H1 (cell line): Measurements from ENCODE around the gene CACFD1. TPM values are rescaled to one million over a fixed set of nuclear protein-coding genes. Genes with fewer than 3 reads are reported as not detected.
A peak's percentile ranks its signal among the peaks of the same experiment; 100 is the strongest.

Experiments used
- CTCF ChIA-PET: fragments of 300-600 bp; sonication (Branson Sonifier 250); formaldehyde crosslinking; loops from one replicate; lab custom pipeline; 2021; ENCODE audit not compliant: partially characterized antibody; lab: Charles Lee
- POLR2A ChIA-PET: fragments of 300-600 bp; sonication (Branson Sonifier 250); formaldehyde crosslinking; loops from one replicate; lab custom pipeline; 2021; ENCODE audit warnings: inconsistent platforms; ENCODE audit not compliant: partially characterized antibody; lab: Charles Lee
- DNase-seq, 2 experiments: peaks; one replicate each; pipeline versions ENCODE4 v3.0.0 to v3.0.0-alpha.2; 2010 to 2022; ENCODE audit warnings: low spot score in 2 of 2, low read depth in 1 of 2, mixed read lengths in 1 of 2
- FAIRE-seq: peaks from 2 replicates; lab custom pipeline; 2011; peaks lifted over from hg19 to GRCh38; lab: Jason Lieb, UNC
- H2AFZ ChIP-seq: 2 replicates; pipeline ENCODE4 v1.8.1; 2012; ENCODE audit warnings: low read length, inconsistent platforms
- H2AK5ac ChIP-seq: 2 replicates; pipeline ENCODE4 v1.6.1; 2013; ENCODE audit warnings: low read depth, low read length
- H2BK120ac ChIP-seq: replicated peaks from 2 replicates; pipeline ENCODE3; 2013; ENCODE audit warnings: low read depth, low read length, inconsistent platforms
- H2BK12ac ChIP-seq: 2 replicates; pipeline ENCODE4 v1.6.1; 2013; ENCODE audit warnings: low read depth, low read length
- H2BK15ac ChIP-seq: 2 replicates; pipeline ENCODE4 v1.6.1; 2013; ENCODE audit warnings: low read length
- H2BK20ac ChIP-seq: 2 replicates; pipeline ENCODE4 v1.6.1; 2013; ENCODE audit warnings: low read length
- H2BK5ac ChIP-seq: 2 replicates; pipeline ENCODE4 v1.6.1; 2013; ENCODE audit warnings: low read depth, low read length
- H3K14ac ChIP-seq: 2 replicates; pipeline ENCODE4 v1.6.1; 2013; ENCODE audit warnings: inconsistent platforms; ENCODE audit not compliant: insufficient read length
- H3K18ac ChIP-seq: 2 replicates; pipeline ENCODE4 v1.6.1; 2013; ENCODE audit warnings: low read length; ENCODE audit errors: extremely low read depth
- H3K23ac ChIP-seq: 2 replicates; pipeline ENCODE4 v1.6.1; 2013; ENCODE audit warnings: inconsistent platforms; ENCODE audit not compliant: insufficient read length
- H3K23me2 ChIP-seq: 2 replicates; pipeline ENCODE4 v1.6.1; 2013; ENCODE audit warnings: low read depth, low read length
- H3K27ac ChIP-seq: 2 replicates; pipeline ENCODE4 v1.6.1; 2011; ENCODE audit warnings: low read depth, low read length, inconsistent platforms
- H3K27me3 ChIP-seq, 4 experiments: replicated peaks in 1 of 4; 1 replicate in 1 of 4; 2 replicates in 3 of 4; pipeline versions ENCODE4 v1.6.1 to v1.8.1; 2011 to 2013; ENCODE audit warnings: low read length in 3 of 4, mild to moderate bottlenecking in 3 of 4, inconsistent platforms in 2 of 4, mixed read lengths in 2 of 4, moderate library complexity in 1 of 4; ENCODE audit not compliant: control insufficient read depth in 3 of 4, insufficient read depth in 3 of 4; ENCODE audit errors: extremely low read depth in 1 of 4
- H3K36me3 ChIP-seq, 4 experiments: 2 replicates each; pipeline versions ENCODE4 v1.6.1 to v1.8.1; 2011 to 2013; ENCODE audit warnings: mild to moderate bottlenecking in 4 of 4, low read length in 3 of 4, moderate library complexity in 2 of 4, control low read depth in 1 of 4, inconsistent platforms in 1 of 4; ENCODE audit not compliant: insufficient read depth in 4 of 4, control insufficient read depth in 2 of 4
- H3K4ac ChIP-seq: replicated peaks from 2 replicates; pipeline ENCODE3; 2013; ENCODE audit warnings: low read length, low read depth, mixed read lengths, inconsistent platforms; ENCODE audit not compliant: insufficient read length
- H3K4me1 ChIP-seq, 4 experiments: replicated peaks in 1 of 4; 1 replicate in 1 of 4; 2 replicates in 3 of 4; pipeline versions ENCODE4 v1.6.1 to v1.8.1; 2011 to 2013; ENCODE audit warnings: low read length in 3 of 4, inconsistent platforms in 2 of 4, mixed read lengths in 1 of 4; ENCODE audit not compliant: insufficient read depth in 4 of 4, control insufficient read depth in 3 of 4
- H3K4me2 ChIP-seq, 2 experiments: 2 replicates each; pipeline versions ENCODE4 v1.6.1 to v1.8.1; 2011 to 2013; ENCODE audit warnings: low read depth in 2 of 2, low read length in 2 of 2, control low read depth in 1 of 2, inconsistent platforms in 1 of 2, mild to moderate bottlenecking in 1 of 2; ENCODE audit not compliant: insufficient read depth in 1 of 2
- H3K4me3 ChIP-seq, 4 experiments: fragments of 200-600, 300-600 bp in 1 of 4; sonication (generic), shearing (Covaris generic), sonication (Bioruptor Twin) in 1 of 4; 2 replicates each; pipeline versions ENCODE4 v1.5.1 to v1.8.1; 2011 to 2016; ENCODE audit warnings: low read length in 4 of 4, low read depth in 3 of 4, control low read depth in 2 of 4, inconsistent platforms in 2 of 4, mild to moderate bottlenecking in 2 of 4, mixed read lengths in 1 of 4, moderate library complexity in 1 of 4; ENCODE audit not compliant: insufficient read depth in 2 of 4; ENCODE audit errors: extremely low read depth in 1 of 4
- H3K56ac ChIP-seq: replicated peaks from 2 replicates; pipeline ENCODE3; 2013; ENCODE audit warnings: low read depth, mild to moderate bottlenecking, mixed read lengths, low read length, inconsistent platforms; ENCODE audit not compliant: insufficient read length
- H3K79me1 ChIP-seq: 2 replicates; pipeline ENCODE4 v1.6.1; 2013; ENCODE audit warnings: low read depth, low read length, control low read depth
- H3K79me2 ChIP-seq, 2 experiments: 2 replicates each; pipeline versions ENCODE4 v1.6.1 to v1.8.1; 2012 to 2013; ENCODE audit warnings: low read length in 2 of 2, mild to moderate bottlenecking in 2 of 2, inconsistent platforms in 1 of 2; ENCODE audit not compliant: insufficient read depth in 2 of 2, control insufficient read depth in 1 of 2
- H3K9ac ChIP-seq, 4 experiments: replicated peaks in 1 of 4; 1 replicate in 1 of 4; 2 replicates in 3 of 4; pipeline versions ENCODE4 v1.6.1 to v1.8.1; 2011 to 2013; ENCODE audit warnings: low read depth in 3 of 4, low read length in 3 of 4, control low read depth in 2 of 4, mild to moderate bottlenecking in 2 of 4, moderate library complexity in 2 of 4, inconsistent platforms in 1 of 4; ENCODE audit errors: extremely low read depth in 1 of 4
- H3K9me3 ChIP-seq, 2 experiments: 2 replicates each; pipeline versions ENCODE4 v1.6.1 to v1.8.1; 2012 to 2013; ENCODE audit warnings: mild to moderate bottlenecking in 2 of 2, moderate library complexity in 2 of 2, control low read depth in 1 of 2, inconsistent platforms in 1 of 2, low read depth in 1 of 2, low read length in 1 of 2, mixed read lengths in 1 of 2; ENCODE audit not compliant: insufficient read depth in 2 of 2
- H4K20me1 ChIP-seq, 2 experiments: replicated peaks in 1 of 2; 2 replicates each; pipeline versions ENCODE3 to v1.8.1; 2011 to 2013; ENCODE audit warnings: inconsistent platforms in 2 of 2, low read length in 2 of 2, mild to moderate bottlenecking in 1 of 2; ENCODE audit not compliant: insufficient read depth in 2 of 2, control insufficient read depth in 1 of 2
- H4K5ac ChIP-seq: 2 replicates; pipeline ENCODE4 v1.6.1; 2013; ENCODE audit warnings: low read length, low read depth, mixed read lengths, inconsistent platforms; ENCODE audit not compliant: insufficient read length
- H4K8ac ChIP-seq: 2 replicates; pipeline ENCODE4 v1.8.0; 2013; ENCODE audit warnings: mild to moderate bottlenecking, moderate library complexity, low read length, inconsistent platforms; ENCODE audit not compliant: insufficient read depth; ENCODE audit errors: extremely low read depth
- H4K91ac ChIP-seq: replicated peaks from 2 replicates; pipeline ENCODE3; 2013; ENCODE audit warnings: low read length, mixed read lengths, inconsistent platforms; ENCODE audit not compliant: insufficient read length
- CBX5 ChIP-seq: fragments of 300-800, 300-1000 bp; sonication (generic); IDR thresholded peaks from 2 replicates; pipeline ENCODE4 v1.7.1; 2016; ENCODE audit warnings: antibody characterized with exemption, low read length, low read depth
- EZH2 ChIP-seq: fragments of 200-600 bp; sonication (generic); IDR thresholded peaks from 2 replicates; pipeline ENCODE4 v1.7.1; 2012; ENCODE audit warnings: low read depth, mild to moderate bottlenecking, moderate library complexity, low read length, inconsistent platforms; ENCODE audit not compliant: severe bottlenecking
- HDAC2 ChIP-seq, 2 experiments: fragments of 300-600 bp in 1 of 2; sonication (generic) in 1 of 2; IDR thresholded peaks; 2 replicates each; pipeline ENCODE4 v1.6.1; 2011 to 2012; ENCODE audit warnings: low read depth in 2 of 2, low read length in 2 of 2, mild to moderate bottlenecking in 2 of 2, moderate library complexity in 2 of 2, borderline replicate concordance in 1 of 2, inconsistent platforms in 1 of 2
- KDM1A ChIP-seq: fragments of 200-600, 300-600 bp; sonication (generic); IDR thresholded peaks from 2 replicates; pipeline ENCODE4 v1.7.1; 2016; ENCODE audit warnings: mild to moderate bottlenecking, low read length, borderline replicate concordance
- RFX5 ChIP-seq: IDR thresholded peaks from 2 replicates; pipeline ENCODE4 v1.6.1; 2011; ENCODE audit warnings: low read depth, low read length, improper control_type of control experiment, borderline replicate concordance
- RXRA ChIP-seq: IDR thresholded peaks from 2 replicates; pipeline ENCODE4 v1.6.1; 2011; ENCODE audit warnings: low read depth, mild to moderate bottlenecking, low read length, moderate library complexity; ENCODE audit not compliant: insufficient read depth
- SIN3A ChIP-seq, 2 experiments: IDR thresholded peaks in 1 of 2; conservative IDR thresholded peaks in 1 of 2; 2 replicates each; pipeline ENCODE4 v1.6.1; 2011 to 2012; ENCODE audit warnings: low read length in 2 of 2, improper control_type of control experiment in 1 of 2, low read depth in 1 of 2, mild to moderate bottlenecking in 1 of 2
- TEAD4 ChIP-seq: IDR thresholded peaks from 2 replicates; pipeline ENCODE4 v1.6.1; 2012; ENCODE audit warnings: low read depth, low read length, inconsistent platforms, mixed read lengths
- WGBS, 2 experiments: shearing (Covaris generic) in 1 of 2; methylation state at CpG; one replicate each; pipeline versions ENCODE4 v1.1.6 to v1.1.7; 2013 to 2015; ENCODE audit warnings: low lambda C conversion rate in 2 of 2, mixed read lengths in 2 of 2, inconsistent platforms in 1 of 2, low coverage in 1 of 2, missing lambda C conversion rate in 1 of 2; ENCODE audit not compliant: insufficient replicate concordance in 2 of 2, insufficient coverage in 1 of 2, insufficient read length in 1 of 2; ENCODE audit errors: extremely low coverage in 1 of 2, missing lambda C conversion rate in 1 of 2; 5-methylcytosine and 5-hydroxymethylcytosine counted together
- polyA plus RNA-seq, 7 experiments: library from polyadenylated mRNA; depleted of rRNA in 3 of 7; stranded (reverse) in 5 of 7; unstranded in 2 of 7; fragments of >200 nt in 5 of 7; fragments of 200-250 nt in 2 of 7; gene quantifications; 1 replicate in 5 of 7; 2 replicates in 1 of 7; 4 replicates in 1 of 7; pipeline versions ENCODE4 v1.2.1 to v1.2.3, GENCODE V29; 2011 to 2013; ENCODE audit warnings: missing spikeins in 2 of 7, mixed read lengths in 2 of 7
- total RNA-seq: library from RNA; stranded (reverse); fragmentation: NEBNext Ultra II Directional; extraction: Animal tissue kit (Norgen Biotek cat#: 25700); gene quantifications from 2 replicates; pipeline ENCODE4 v1.2.1, GENCODE V29; 2021
- TF ChIP-seq, protein P1 (sequence below): IDR thresholded peaks from 2 replicates; pipeline ENCODE4 v1.6.1; 2011; ENCODE audit warnings: low read length, improper control_type of control experiment

Gene CACFD1
- total and polyA plus RNA-seq, 2 of the 8 experiments (the other 6 are each of a cell fraction or from before 2014, with no cell fraction given): 13.4 to 15.5 TPM

DNA sequence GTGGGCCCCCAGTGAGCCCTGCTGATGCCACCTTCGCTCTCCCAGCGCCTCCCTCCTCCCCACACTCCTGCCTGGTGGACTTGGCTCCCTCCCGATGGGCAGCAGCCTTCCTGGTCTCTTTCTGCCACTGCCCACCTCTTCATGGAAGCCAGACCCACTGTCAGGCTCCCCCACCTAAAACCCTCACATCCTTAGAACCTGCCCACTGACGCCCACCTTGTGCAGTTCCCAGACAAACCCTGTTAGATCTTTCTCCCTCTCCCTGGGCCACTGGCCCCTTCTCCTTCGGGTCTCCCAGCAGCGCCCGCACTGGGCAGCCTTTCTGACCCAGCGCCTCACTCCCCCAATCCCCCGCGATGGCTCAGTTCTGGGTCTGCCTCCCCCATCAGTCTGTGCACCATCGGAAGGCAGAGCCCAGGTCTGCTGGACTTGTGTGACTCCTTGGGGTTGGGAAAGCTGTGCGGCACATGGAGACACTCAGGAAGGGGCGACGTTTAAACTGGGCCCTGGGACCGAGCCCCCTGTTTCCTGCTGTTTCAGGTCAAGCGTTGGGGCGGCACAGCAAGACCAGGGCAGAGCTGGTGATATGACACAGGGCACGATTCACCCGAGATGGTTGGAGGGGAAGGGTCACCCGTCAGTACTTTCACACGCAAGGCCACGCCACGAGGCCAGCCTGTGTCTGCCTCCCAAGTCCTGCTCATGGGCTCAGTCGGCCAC is 47.6 kb downstream of the CACFD1 start:
- WGBS, 2 experiments: 80% methylated on average over 19 of the region's 24 CpGs; no CpG with 5 or more reads in 1 of the 2 experiments
- no peak overlapping the region for H3K14ac ChIP-seq
- no peak overlapping the region for H3K4me3 ChIP-seq
- no peak overlapping the region for H3K4me2 ChIP-seq
- H3K9me3 ChIP-seq: peaks cover 0 to 3% of the 10 kb centered on the region in 2 experiments; a peak in 1 of 4 replicates
- no peak overlapping the region for H3K56ac ChIP-seq
- no peak overlapping the region; the same call in 1 of the 2 replicates for H4K8ac ChIP-seq
- no peak overlapping the region for H3K9ac ChIP-seq
- H2AFZ ChIP-seq: no peak overlapping the region
- H4K5ac ChIP-seq: no peak overlapping the region
- TF ChIP-seq CBX5 (no peak), HDAC2 (IDR thresholded peaks at IDR 0.05; ENCODE audit: borderline replicate concordance in 1 of 2, low read depth in 2 of 2, low read length in 2 of 2) (no peak), RXRA (no peak), TEAD4 (no peak), RFX5 (no peak), SIN3A (conservative IDR thresholded peaks at IDR 0.05 in 1 of 2, IDR thresholded peaks at IDR 0.05 in 1 of 2; ENCODE audit: low read depth in 1 of 2, low read length in 2 of 2) (no peak), EZH2 (no peak), KDM1A (no peak)
- TF ChIP-seq, protein P1, sequence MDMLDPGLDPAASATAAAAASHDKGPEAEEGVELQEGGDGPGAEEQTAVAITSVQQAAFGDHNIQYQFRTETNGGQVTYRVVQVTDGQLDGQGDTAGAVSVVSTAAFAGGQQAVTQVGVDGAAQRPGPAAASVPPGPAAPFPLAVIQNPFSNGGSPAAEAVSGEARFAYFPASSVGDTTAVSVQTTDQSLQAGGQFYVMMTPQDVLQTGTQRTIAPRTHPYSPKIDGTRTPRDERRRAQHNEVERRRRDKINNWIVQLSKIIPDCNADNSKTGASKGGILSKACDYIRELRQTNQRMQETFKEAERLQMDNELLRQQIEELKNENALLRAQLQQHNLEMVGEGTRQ: no peak
- H3K27me3 ChIP-seq: peaks cover 0 to 2% (median 0%) of the 10 kb centered on the region in 4 experiments; a peak in 2 of 7 replicates
- no peak for DNase-seq
- ChIA-PET CTCF (interaction anchor here (1.0 to 1.7 kb wide), 5 partner anchors 21 to 220 kb away, joined by 3 to 5 read pairs (median 4); partner anchors contain the start of gene ADAMTSL2), POLR2A (no interaction called here)
- H3K4me1 ChIP-seq: peaks cover 0 to 15% (median 12%) of the 10 kb centered on the region in 4 experiments; a peak in 6 of 7 replicates
- no peak overlapping the region for H2BK20ac ChIP-seq
- H2AK5ac ChIP-seq: no peak overlapping the region
- H2BK15ac ChIP-seq: no peak overlapping the region
- no peak overlapping the region for H3K27ac ChIP-seq
- H3K36me3 ChIP-seq: no peaks in the 10 kb centered on the region; a peak in 1 of 8 replicates
- H3K4ac ChIP-seq: no peak overlapping the region
- no peak overlapping the region for H3K23ac ChIP-seq
- H2BK120ac ChIP-seq: no peak overlapping the region
- H3K79me2 ChIP-seq: no peaks in the 10 kb centered on the region
- no peak overlapping the region for H4K91ac ChIP-seq
- no peak overlapping the region; the same call in 1 of the 2 replicates for H3K18ac ChIP-seq
- peaks cover 9% of the 10 kb centered on the region for H3K23me2 ChIP-seq
- H3K79me1 ChIP-seq: no peaks in the 10 kb centered on the region
- 0 out of 2 replicates have a peak overlapping the region, but pooled peaks have one; percentile 60 for H2BK12ac ChIP-seq
- H2BK5ac ChIP-seq: no peak overlapping the region
- no peak for FAIRE-seq
- H4K20me1 ChIP-seq: peaks cover 0 to 7% of the 10 kb centered on the region in 2 experiments
